Natural killer cell (primary cell): Measurements from ENCODE around the gene YWHAG. TPM values are rescaled to one million over a fixed set of nuclear protein-coding genes. Genes with fewer than 3 reads are reported as not detected.

Source experiments
- ATAC-seq, 3 donors: fragments of 150-1000 bp in 2 of 3; fragments of 200-7000 bp in 1 of 3; cut with Tn5 transposase; 1 replicate in 1 of 3; 2 replicates in 2 of 3; pipeline ENCODE4 v1.10.0; 2021; ENCODE audit warnings: mild to moderate bottlenecking in 2 of 3, moderate library complexity in 2 of 3
- DNase-seq, 2 donors: peaks; one replicate each; pipeline versions ENCODE4 v3.0.0 to v3.0.0-alpha.2; 2013 to 2021; ENCODE audit warnings: mixed read lengths in 1 of 2
- H3K27ac ChIP-seq: one replicate; pipeline ENCODE4 v1.5.1; 2013; ENCODE audit warnings: mild to moderate bottlenecking, low read length
- H3K27me3 ChIP-seq: one replicate; pipeline ENCODE4 v1.6.1; 2013; ENCODE audit warnings: low read length; ENCODE audit not compliant: control insufficient read depth, insufficient read depth
- H3K36me3 ChIP-seq: one replicate; pipeline ENCODE4 v1.6.1; 2013; ENCODE audit warnings: low read length; ENCODE audit not compliant: control insufficient read depth, insufficient read depth
- H3K4me1 ChIP-seq: one replicate; pipeline ENCODE4 v1.6.1; 2013; ENCODE audit warnings: low read length; ENCODE audit not compliant: control insufficient read depth, insufficient read depth
- H3K4me3 ChIP-seq: one replicate; pipeline ENCODE4 v1.5.1; 2013; ENCODE audit warnings: low read length
- H3K9me3 ChIP-seq: one replicate; pipeline ENCODE4 v1.6.1; 2013; ENCODE audit warnings: low read length; ENCODE audit not compliant: control insufficient read depth, insufficient read depth
- H3K27ac Mint-ChIP-seq, 2 donors: one replicate each; pipeline ENCODE4 v1.8.0; 2022; ENCODE audit warnings: mild to moderate bottlenecking in 2 of 2, mixed read lengths in 2 of 2, moderate library complexity in 1 of 2
- H3K27me3 Mint-ChIP-seq, 2 donors: one replicate each; pipeline ENCODE4 v1.8.0; 2022; ENCODE audit warnings: low read depth in 2 of 2, mixed read lengths in 2 of 2
- H3K36me3 Mint-ChIP-seq: one replicate; pipeline ENCODE4 v1.8.0; 2022; ENCODE audit warnings: mixed read lengths
- H3K4me1 Mint-ChIP-seq, 2 donors: one replicate each; pipeline ENCODE4 v1.8.0; 2022; ENCODE audit warnings: mixed read lengths in 2 of 2
- H3K4me3 Mint-ChIP-seq: one replicate; pipeline ENCODE4 v1.8.0; 2022; ENCODE audit warnings: mild to moderate bottlenecking, moderate library complexity, mixed read lengths
- H3K9me3 Mint-ChIP-seq, 2 donors: one replicate each; pipeline ENCODE4 v1.8.0; 2022; ENCODE audit warnings: mixed read lengths in 2 of 2
- WGBS: methylation state at CpG from one replicate; pipeline ENCODE4 v1.1.7; 2013; ENCODE audit warnings: missing lambda C conversion rate; ENCODE audit not compliant: insufficient coverage; 5-methylcytosine and 5-hydroxymethylcytosine counted together
- intact Hi-C: fragments of 100-400 bp; cut with micrococcal nuclease; formaldehyde crosslinking; loops from one replicate; pipeline ENCODE4 v1.14.2; 2022
- total RNA-seq, 4 donors: library from RNA; stranded (reverse); fragments of 120-200 nt in 1 of 4; gene quantifications; one replicate each; pipeline versions ENCODE4 v1.2.3 to v1.2.4, GENCODE V29; 2013 to 2022
- TF ChIP-seq, protein P1 (sequence below): fragments of 200-600 bp; IDR thresholded peaks from one replicate; pipeline ENCODE4 v1.8.0; 2022; ENCODE audit warnings: antibody characterized with exemption

YWHAG gene
- total RNA-seq, 3 donors from 2014 or later (not counting 1 experiment from before 2014, with no cell fraction given), result 21.4 to 28.9 (median 27.4) TPM

DNA sequence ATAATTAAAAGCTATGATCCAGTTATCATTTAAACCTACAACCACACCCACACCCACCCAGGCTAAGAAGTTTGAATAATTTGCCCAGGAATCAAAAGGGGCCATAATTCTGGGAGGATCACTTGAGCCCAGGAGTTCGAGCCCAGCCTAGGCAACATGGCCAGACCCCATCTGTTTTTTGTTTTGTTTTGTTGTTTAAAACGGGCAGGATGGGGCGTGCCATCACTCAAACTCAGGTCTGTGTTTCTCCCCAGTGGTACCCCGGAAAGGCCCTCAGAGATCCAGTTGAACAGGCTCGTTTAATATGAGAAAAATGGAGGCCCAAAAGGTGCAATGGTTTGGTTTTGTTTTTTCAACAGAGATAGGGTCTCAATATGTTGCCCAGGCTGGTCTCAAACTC lies 33.0 kb downstream of the YWHAG start:
- no peak overlapping the region for H3K27ac ChIP-seq
- no peaks in the 10 kb centered on the region for H3K4me1 ChIP-seq
- DNase-seq (no peak), ATAC-seq (no peak)
- no peak overlapping the region for H3K4me3 ChIP-seq
- Mint-ChIP-seq H3K27me3 (no peaks in the 10 kb centered on the region), H3K27ac (no peak overlapping the region), H3K4me3 (no peak overlapping the region), H3K4me1 (peaks cover 21 to 33% of the 10 kb centered on the region in 2 donors), H3K9me3 (no peaks in the 10 kb centered on the region), H3K36me3 (peaks cover 24% of the 10 kb centered on the region)
- TF ChIP-seq, protein P1, sequence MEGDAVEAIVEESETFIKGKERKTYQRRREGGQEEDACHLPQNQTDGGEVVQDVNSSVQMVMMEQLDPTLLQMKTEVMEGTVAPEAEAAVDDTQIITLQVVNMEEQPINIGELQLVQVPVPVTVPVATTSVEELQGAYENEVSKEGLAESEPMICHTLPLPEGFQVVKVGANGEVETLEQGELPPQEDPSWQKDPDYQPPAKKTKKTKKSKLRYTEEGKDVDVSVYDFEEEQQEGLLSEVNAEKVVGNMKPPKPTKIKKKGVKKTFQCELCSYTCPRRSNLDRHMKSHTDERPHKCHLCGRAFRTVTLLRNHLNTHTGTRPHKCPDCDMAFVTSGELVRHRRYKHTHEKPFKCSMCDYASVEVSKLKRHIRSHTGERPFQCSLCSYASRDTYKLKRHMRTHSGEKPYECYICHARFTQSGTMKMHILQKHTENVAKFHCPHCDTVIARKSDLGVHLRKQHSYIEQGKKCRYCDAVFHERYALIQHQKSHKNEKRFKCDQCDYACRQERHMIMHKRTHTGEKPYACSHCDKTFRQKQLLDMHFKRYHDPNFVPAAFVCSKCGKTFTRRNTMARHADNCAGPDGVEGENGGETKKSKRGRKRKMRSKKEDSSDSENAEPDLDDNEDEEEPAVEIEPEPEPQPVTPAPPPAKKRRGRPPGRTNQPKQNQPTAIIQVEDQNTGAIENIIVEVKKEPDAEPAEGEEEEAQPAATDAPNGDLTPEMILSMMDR, result no peak
- H3K36me3 ChIP-seq, result peaks cover 26% of the 10 kb centered on the region
- H3K27me3 ChIP-seq, result no peaks in the 10 kb centered on the region
- intact Hi-C loops, result no loop called here
- H3K9me3 ChIP-seq, result no peaks in the 10 kb centered on the region
- WGBS, result 90% methylated on average over 5 of the region's 5 CpGs

DNA sequence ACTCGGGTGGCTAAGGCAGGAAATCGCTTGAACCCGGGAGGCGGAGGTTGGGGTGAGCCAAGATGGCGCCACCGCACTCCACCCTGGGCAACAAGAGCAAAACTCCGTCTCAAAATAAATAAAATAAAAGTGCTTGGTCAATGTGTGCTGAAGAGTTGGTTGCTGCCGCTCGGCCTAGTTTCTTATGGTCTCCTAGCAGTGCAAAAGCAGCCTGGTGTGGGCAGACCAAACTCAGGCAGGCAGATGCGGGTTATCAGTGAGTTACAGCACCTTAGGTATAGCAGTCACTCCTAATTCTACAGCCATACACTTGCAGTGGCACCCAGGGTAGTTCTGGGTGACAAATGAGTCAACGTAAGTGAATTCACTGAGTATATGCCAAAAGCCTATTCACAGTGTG lies 33.7 kb downstream of the YWHAG start:
- ATAC-seq (no peak), DNase-seq (no peak)
- intact Hi-C loops, result no loop called here

DNA sequence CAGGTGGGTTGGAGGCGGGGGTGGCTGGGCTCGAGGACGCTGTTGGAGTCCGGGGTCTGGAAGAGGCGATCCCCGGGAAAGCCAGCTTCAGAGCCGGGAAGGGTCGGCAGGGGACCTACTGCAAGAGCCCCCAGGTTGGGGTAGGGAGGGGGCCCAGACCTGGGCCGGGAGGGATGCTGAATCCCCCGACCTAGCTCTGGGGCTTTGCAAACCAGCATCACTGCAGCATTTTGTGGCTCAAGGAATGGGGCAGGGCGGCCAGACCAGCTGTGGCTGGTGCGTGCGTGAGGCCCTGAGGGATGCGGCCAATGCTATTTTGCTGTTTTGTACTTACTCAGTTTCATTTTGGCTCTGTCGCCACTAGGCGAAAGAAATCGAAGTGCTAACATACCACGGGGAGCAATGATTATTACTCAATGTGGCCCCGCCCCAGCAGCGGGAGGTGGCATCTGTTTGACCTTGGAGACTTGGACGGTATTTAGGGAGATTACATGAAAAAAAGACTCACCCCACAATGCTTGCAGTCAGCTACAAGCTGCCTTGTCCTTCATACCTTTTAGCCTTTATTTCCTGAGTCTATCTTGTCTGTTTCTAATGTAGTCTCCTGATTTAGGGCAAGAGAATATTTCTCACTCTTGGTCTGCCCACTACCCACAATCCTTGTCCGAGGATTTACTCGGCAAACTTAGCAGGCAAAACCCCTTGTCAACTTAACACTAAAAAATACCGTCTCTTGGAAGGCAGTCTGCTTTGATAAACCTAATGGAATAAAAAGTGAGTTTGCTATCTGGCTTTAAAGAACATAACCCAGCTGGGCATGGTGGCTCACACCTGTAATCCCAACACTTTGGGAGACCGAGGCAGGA lies 40.1 kb downstream of the YWHAG start:
- DNase-seq (peak; percentile 58 to 82), ATAC-seq (peak; percentile 41 to 60 (median 45))
- Histone ChIP-seq H3K4me1 (peaks cover 25% of the 10 kb centered on the region), H3K9me3 (no peaks in the 10 kb centered on the region), H3K4me3 (peak overlapping the region; percentile 91), H3K27me3 (no peaks in the 10 kb centered on the region), H3K36me3 (no peaks in the 10 kb centered on the region), H3K27ac (peak overlapping the region; percentile 88)
- Mint-ChIP-seq H3K27ac (peak overlapping the region; percentile 84 to 96), H3K4me1 (peaks cover 29 to 31% of the 10 kb centered on the region in 2 donors), H3K36me3 (no peaks in the 10 kb centered on the region), H3K27me3 (no peaks in the 10 kb centered on the region), H3K9me3 (no peaks in the 10 kb centered on the region), H3K4me3 (peak overlapping the region; percentile 86)
- intact Hi-C loops, result loop anchor here (1.0 to 10.0 kb wide), 3 partner anchors 27 to 274 kb away; partner anchors contain the start of genes MDH2 and STYXL1
- TF ChIP-seq, protein P1, result peak; percentile 24
- WGBS, result 5% methylated on average over 21 of the region's 25 CpGs

More for the DNA sequence above, 33.7 kb downstream of the YWHAG start:
- 95% methylated on average over 11 of the region's 11 CpGs for WGBS
- H3K4me3 Mint-ChIP-seq, result no peak overlapping the region
- TF ChIP-seq, protein P1, result no peak
- peaks cover 19 to 32% of the 10 kb centered on the region in 2 donors for H3K4me1 Mint-ChIP-seq
- H3K9me3 Mint-ChIP-seq, result no peaks in the 10 kb centered on the region
- no peak overlapping the region for H3K4me3 ChIP-seq
- peaks cover 26% of the 10 kb centered on the region for H3K36me3 ChIP-seq
- H3K27me3 ChIP-seq, result no peaks in the 10 kb centered on the region
- no peak overlapping the region for H3K27ac ChIP-seq
- no peaks in the 10 kb centered on the region for H3K4me1 ChIP-seq
- peaks cover 23% of the 10 kb centered on the region for H3K36me3 Mint-ChIP-seq
- no peaks in the 10 kb centered on the region for H3K27me3 Mint-ChIP-seq
- H3K9me3 ChIP-seq, result no peaks in the 10 kb centered on the region
- H3K27ac Mint-ChIP-seq, result no peak overlapping the region
